EL (cell line): ENCODE results near the gene ERBB4.

Experiments used
- DNase-seq: peaks from one replicate; pipeline ENCODE4 v3.0.0-alpha.2; 2016

The ERBB4 gene

DNA sequence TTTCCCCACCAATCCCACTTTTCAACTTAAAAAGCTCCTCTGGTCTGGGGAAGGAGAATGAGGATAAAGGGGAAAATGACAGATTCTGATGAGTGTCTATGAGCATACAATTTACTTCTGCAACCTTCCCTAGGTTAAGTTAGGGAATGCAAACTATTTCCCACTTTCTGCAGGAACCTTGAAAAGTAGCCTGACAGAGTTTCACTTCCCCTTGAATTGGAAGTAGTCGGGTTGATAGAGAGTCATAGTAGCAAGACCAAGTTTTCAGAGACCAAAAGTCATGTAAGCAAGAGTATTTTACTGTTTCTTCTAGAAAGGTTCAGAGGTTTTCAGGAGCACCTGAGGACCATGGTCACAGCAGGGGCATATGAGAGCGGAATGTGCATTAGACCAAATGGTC lies 1167.1 kb downstream of the ERBB4 start:
- DNase-seq, result no peak

DNA sequence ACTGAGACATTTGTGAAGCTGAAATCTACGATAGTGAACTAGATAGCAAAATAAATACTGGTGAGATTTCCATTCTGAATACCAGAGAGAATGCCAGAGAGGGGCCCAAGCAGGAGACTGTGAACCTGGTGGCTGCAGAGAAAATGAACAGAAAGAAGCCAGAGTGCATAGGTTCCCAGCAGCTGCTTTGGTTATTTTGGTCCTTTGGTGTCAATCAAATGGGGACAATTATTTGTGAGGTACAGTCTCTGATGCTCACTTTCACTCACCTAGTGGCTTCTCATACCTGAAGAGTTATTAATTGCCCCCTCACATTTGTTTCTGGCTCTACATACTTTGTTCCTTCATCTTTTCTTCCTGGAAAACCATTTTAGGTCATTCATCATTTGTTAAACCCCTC lies 1170.1 kb downstream of the ERBB4 start:
- no peak for DNase-seq

DNA sequence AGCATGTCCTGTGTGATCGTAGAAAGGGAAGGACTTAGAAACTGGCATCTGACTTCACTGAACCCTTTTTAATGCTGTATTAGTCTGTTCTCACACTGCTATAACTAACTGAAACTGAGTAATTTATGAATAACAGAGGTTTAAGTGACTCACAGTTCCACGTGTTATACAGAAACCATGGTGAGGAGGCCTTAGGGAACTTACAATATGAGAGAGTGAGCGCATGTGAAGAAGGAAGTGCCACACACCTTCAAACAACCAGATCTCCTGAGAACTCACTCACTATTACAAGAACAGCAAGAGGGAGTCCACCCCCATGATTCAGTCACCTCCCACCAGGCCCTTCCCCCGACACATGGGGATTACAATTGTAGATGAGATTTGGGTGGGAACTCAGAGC lies 1170.9 kb downstream of the ERBB4 start:
- no peak for DNase-seq

DNA sequence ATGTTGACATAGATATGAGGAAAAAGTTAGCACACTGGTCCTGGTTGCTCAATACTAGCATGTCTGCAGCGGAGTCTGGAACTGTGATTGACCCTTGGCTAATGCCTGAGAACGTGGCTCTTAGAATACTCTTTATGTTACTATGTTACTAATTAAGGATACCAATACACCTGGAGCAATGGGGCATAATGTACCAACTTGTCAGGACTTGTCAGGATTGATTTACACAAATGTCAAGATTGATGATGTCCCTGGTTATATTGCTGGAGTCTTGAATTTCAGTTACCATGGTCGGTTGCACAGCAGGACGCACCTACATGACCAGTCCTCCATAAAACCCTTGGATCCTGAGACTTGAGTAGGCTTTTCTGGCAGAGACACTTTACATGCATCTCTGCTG lies 1171.3 kb downstream of the ERBB4 start:
- DNase-seq, result no peak

DNA sequence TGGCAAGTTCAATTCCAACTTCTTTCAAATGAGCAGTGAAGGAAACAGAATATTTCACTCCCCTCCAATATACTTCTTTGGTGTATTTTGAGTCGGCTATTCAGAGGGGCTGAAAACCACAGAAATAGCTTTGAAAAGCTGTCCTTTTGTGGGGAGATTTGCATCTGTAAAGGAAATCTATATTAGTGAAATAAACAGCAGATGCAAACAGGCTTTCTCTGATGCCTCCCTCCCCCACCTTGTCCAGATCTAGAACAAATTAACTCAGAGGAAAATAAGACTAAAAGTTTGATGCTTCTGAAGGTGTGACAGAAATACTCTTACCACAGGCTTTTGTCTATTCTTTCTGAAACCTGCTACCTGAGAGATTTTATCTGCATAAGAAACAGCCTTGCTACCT lies 1173.7 kb downstream of the ERBB4 start:
- no peak for DNase-seq

DNA sequence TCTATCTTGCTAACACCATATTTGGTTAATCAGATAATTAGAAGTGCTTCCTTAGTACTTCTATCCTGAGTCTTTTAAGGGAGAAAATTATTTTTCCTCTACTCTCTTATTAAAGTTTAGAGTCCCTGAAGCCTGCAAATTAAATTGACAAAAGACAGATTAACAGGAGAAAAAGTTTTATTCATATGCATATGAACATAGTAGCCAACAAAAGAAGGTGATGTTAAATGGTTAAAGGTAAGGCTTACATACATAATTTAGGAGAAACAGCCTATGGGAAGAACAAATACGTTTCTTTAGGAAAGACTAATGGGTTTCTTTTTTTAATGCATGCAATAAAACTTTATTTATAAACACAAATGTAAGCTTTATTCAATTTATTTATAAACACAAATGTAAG lies 1177.2 kb downstream of the ERBB4 start:
- no peak for DNase-seq

DNA sequence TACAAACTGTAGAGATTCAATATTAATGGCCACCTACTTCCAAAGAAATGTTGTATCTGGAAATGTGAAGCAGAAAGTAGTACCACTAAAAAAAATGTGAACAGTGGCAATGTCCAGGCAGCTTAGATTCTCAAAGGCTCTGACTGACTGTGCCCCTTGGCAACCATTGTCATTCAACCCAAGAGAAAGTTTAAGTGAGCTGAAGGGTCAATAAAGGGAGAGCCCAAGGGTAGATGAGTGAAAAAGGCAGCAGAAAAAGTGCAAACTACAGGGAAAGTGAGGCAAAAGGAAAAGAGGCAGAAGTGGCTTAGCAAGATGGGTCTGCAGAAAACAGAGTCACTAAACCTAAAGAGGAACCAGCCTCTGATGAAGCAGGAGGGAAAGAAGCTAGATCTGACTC lies 1179.3 kb downstream of the ERBB4 start:
- DNase-seq, result no peak

DNA sequence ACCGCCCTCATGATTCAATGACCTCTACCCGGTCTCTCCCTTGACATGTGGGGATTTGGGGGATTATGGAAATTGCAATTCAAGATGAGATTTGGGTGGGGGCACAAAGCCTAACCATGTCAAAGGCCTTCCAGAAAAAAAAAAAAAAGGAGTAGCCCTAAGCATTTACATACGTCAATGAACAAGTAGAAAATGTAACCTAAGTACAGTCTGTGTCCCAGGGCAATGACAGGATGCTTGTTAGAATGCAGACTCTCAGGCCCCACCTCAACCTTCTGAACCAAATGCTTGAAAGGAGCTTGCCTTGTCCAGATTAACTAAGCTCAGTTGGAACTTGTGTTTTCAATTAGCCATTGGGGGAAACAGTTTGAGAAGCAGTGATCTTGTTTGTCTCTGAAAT lies 1180.1 kb downstream of the ERBB4 start:
- no peak for DNase-seq

DNA sequence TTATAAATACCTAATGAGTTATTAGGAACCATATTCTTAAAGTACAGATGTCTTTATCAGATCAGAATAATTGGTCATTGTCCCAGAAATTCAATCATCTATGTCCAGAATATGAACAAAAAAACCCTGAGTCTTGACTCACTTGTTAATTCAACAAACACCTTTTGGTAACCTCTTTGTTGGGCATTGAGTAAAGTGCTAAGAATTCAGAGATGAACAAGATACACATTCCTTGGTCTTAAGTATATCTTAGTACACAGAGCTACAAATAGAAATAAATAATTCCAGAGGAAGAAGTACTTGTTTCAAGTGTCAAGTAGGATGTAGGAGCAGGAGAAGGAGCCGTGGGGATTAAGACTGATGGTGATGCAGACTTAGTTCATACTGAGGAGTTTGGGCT lies 1184.1 kb downstream of the ERBB4 start:
- DNase-seq, result no peak

DNA sequence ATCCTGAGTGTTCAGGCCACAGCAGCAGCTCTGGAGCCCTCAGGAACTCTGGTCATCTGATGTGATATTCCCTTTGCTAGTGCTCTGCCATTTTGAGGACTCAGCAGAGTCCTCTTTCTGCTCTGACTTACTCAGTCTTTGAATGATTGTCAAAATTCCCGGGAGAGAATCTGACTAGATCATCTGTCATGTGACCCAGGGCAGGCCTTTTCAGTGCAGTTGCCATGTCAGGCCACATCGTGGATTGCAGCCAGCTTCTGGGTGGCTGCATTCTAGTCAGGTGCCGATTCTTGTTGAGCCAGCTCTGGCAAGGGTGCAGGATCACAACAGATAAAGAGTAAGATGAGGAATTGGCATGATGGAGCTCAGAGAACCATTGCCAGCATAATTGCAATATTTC lies 1186.6 kb downstream of the ERBB4 start:
- no peak for DNase-seq

DNA sequence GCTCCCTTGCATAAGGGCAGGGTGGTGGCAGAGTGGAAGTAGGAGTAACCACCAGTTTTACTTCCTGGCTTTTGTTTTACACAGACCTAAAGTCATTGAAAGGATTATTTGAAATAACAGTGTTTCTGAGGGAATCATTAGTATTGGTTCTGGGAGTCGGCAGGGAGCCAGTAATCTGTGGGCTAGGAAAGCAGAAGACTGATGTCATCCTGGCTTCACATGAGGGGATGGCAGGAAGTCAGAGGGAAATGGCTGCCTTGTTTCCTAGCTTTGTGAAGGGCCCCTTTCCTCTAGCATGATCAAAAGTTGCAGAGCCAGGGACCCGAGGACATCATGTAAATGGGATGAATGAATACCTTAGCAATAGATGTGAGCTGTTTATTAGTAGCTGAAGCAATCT lies 1189.6 kb downstream of the ERBB4 start:
- no peak for DNase-seq

DNA sequence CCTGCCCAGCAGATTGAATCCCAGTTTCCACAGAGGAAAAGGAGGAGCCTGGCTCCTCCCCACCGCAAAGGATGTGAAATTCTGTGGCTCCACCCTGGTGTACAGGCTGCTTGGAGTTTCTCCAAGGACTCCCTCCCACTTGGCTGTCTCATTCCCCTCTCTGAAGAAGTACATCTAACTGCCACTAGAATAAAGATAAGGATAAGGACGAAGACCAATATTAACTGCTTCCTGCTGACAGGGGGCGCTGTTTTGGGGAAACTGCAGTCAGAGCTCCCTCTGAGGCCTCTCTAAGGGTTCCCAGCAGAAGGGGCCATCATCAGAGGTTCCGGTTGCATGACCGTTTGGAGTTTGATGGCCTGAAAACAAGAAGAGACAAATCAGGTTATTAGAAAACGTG lies 1191.3 kb downstream of the ERBB4 start:
- DNase-seq, result no peak

DNA sequence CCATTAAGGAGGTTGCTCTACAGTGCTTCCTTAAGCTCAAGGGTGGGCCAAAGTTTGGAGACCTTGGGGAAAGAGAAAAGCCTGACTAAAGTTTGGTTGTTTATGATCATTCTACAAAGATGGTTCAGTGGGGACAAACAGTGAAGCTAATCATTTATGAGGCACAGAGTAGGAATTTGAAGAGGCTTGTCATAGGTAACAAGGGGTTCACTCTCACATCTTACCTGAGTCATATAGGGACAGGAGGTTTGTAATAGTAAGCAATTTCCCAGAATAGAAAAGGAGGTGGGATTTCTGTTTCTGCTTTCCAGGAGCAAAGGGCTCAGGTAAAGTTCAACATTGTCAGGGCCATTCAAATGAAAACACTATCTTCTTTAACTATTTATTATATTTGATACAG lies 1194.3 kb downstream of the ERBB4 start:
- DNase-seq, result no peak

DNA sequence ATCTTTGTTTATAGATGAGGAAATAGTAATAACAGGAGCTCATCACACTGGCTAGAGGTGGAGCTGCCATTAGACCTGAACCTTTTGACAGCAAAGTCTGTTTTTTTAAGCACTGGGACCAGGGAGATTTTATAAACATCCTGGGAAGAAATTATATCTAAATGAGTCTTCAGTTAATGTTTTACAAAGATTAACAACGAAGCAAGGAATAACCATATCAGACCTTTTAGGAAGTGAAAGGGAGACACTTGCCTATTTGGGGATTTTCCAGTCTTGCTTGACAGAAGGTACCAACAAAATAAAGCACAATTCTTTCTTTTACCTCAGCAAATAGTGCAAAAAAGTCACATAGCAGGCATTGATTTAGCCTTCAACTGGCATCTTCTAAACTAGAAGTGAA lies 1205.2 kb downstream of the ERBB4 start:
- no peak for DNase-seq

DNA sequence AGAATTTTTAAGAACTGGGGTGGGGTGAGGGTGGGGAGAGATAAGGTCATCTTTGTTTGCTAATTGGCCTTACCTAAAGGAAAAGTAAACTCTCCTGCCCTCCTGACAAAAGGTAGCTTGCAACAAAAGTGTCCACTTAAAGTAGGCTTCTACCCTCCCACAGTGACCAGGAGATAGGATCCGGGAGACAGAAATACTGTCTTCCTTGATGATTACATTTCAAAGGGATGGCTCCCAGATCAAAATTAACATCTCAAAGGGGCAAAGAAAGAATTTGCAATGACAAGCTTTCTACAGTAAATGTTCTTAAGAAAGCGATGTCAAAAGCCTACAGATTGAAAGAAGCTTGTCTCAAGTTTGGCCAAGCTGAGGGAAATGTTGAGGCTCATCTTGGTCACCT lies 1206.9 kb downstream of the ERBB4 start:
- DNase-seq, result no peak

DNA sequence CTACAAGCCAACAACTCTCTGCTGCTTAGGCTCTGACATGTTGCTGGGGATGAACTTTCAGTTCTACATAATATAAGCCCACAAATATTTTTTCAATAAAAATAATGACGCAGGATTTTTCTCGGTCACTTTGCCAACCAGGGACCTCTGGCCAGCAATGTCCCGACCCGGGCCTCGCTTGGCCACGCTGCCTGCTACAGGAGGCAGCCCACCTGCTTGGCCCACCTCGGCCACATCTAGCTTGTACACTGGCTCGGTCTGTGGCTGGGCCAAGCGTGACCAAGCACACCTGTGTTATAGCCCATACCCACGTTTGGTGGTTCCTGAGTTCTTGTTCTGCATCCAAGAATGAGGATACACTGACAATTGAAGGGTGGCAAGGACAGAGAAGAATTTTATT lies 1208.7 kb downstream of the ERBB4 start:
- DNase-seq, result no peak

DNA sequence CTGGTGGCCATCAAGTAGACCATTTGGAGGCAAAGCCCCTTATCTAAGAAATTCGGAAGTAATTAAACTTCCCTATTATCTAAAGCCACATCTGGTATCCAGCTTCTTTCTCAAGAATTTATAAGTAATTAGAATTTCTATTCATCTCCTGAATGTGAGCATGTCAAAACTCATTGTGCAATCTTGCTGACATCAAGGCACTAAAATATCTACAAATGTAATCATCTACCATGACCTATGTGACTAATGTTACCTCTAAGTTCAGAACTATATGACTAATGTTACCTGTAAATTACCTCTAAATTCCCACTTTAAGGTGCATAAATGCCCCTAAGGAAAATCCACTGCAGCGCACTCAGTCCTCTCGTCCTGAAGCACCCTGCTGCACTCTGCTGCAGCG lies 1209.2 kb downstream of the ERBB4 start:
- DNase-seq, result no peak

DNA sequence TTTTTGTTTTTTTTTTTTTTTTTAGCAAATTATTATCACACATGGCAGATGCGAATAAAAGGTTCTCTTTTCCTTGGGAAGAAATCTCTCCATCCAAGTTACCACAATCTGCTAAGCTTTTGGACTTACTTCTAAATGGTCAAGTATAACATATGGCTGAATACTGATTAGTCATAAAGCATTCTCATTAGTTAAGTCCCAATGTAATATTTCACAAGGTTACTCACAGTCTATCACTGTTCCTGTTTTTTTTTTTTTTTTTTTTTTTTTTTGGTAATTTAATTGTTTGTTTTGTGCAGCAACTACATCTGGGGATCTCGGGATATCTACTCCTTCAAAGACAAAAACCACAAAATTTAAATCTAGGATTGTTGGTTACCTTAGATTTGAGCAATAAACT lies 1210.5 kb downstream of the ERBB4 start:
- DNase-seq, result no peak
